GM18505 (cell line): ENCODE measurements around the gene COL23A1.

Experiments used
- ATAC-seq: cut with Tn5 transposase; IDR thresholded peaks from one replicate; pipeline ENCODE4 v1.9.1; 2021; ENCODE audit not compliant: unreplicated experiment
- POLR2A ChIP-seq: IDR thresholded peaks from 4 replicates; pipeline ENCODE4 v1.6.1; 2011; ENCODE audit warnings: borderline replicate concordance; ENCODE audit not compliant: insufficient read depth, insufficient read length; ENCODE audit errors: extremely low read depth

COL23A1 gene

DNA sequence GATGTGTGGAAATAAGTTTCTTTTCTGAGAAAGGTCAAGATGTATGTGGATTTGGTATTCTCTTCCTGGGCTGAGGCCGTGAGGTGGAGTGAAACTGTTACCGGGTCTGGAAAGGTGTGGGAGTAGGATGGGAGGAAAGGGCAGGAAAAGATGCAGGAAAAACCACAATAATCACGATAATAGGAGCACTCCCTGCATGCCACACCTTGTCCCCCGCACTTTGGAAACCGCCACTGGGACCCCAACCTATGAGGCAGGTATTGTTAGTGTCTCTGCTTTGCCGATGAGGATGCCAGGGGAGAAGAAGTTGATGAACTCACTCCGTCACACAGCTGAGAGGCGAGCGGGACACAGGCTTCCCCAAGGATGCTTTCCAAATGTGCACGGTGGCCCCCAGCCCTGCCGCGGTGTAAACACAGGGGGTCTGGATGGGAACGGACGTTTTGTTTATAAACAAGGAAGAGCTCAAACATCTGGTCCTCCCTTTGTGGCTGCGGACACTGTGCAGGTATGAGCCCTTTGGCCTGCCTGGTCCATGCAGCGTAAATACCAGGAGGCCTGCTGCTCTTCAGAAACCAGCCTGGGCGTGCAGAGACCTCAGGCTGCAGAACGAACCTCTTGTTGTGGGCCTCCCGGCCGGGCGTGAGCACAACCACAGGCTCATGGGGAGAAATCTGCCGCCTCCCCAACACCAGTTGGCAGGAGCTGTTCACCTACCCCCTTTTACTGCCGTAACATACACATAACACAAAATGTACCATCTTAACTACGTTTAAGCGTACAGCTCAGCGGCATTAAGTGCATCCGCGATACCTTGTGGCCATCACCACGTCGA, 126.7 kb downstream of the COL23A1 start:
- ATAC-seq, result no peak
- TF ChIP-seq POLR2A, result no peak

DNA sequence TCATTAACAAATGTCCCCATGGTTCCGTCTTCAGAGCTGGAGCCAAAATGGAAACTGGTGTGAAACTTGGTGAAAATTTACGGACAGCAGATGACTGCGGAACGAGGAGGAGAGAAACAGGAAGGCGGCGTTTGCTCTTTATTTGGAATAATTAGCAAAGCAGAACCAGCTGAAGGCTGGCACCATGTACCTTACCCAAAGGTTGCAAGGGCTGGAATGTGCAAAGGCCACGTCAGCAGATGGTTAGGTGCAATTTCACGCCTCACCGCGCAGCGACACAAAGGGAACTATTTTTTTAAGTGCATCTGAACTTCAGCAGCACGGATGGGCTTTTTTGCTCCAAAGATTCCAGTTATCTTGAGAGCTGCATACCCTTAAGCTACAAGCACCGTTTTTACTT, 127.4 kb downstream of the COL23A1 start:
- ATAC-seq, result no peak
- no peak for TF ChIP-seq POLR2A

DNA sequence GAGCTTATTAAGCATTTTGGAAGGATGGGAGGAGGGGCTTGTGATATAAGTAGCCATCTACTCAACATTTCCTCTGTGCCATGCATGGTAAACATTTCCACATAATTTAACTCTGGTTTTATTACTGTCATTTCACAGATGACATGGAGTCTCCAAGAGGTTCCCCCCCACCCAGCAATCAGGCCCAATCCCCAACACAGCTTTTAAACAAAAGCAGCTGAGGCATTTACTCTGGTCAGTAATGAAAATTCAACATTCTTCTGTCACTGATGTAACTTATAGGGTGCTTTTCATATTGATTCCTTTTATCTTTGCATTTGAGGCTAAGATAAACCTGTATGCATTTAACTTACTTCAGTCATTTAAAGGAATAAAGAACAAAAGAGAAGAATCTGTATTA, 128.1 kb downstream of the COL23A1 start:
- TF ChIP-seq POLR2A, result no peak
- no peak for ATAC-seq

DNA sequence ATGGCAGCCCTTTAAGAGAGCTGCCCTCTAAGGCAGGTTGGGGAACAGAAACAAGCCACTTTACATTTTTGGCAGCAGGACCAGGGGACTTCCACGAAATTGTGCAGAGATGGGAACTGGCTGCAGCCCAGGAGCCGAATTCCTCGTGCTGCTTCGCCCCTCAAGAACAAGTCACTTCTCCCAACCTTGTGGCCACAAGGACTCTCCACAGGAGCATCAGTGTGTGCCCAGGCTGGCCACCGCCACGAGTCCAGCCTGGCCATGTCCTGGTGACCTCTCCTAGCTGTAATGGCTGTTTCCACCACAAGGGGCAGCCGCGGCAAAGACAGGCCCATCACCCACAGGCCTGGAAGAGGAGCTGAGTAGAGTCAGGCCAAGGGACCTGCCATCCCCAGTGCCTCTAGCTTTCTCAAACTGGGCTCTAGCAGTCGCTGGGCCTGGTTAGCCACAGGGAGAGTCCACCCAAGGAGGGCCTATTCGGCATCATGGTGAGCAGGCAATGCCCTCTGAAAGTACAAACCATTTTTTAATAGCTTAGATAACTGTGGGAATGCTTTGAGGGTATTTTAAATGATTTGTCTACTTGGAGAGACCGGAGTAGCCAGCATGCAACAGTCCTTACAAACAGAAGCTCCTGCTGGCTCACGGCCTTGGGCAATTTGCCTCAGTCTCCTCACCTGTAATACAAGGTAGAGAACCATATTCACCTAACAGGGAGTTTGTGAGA, 129.0 kb downstream of the COL23A1 start:
- no peak for TF ChIP-seq POLR2A
- peak; percentile 62 for ATAC-seq

DNA sequence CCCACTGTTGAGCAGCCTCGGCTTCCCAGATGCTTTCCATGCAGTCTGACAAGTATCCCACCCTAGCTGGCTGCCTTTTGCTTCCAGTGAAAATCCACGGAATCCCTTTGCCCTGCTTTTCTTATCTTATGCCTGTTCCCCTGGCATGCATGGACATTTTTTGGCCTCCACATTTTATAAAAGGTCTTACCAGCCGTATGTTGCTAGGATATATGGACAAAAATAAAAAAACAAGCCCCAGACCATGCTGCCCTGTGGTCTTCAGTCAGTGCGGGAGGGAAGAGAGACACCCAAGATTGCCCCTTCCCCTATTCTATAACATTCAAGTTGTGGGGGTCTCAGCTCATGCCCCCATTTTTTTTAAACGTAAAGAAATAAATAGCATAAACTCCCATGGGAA, 129.6 kb downstream of the COL23A1 start:
- no peak for TF ChIP-seq POLR2A
- ATAC-seq, result no peak

DNA sequence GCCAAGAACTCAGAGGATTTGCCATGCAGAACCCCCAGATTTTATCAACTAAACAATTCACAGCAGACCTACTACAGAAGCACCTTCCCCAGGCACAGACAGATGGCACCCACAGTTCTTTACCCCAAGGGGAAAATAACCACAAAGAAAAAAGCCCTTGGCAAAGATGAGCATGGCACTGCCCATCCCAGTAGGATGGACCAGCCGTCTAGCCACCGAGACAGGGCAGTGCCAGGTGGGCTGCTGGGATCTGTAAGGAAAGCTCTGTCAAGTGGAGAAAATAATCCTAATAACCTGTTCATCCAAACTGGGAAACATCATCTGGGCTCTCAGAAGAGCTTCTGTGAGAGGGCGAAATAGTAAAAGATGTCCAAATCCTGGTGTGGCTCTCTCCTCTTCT, 130.0 kb downstream of the COL23A1 start:
- ATAC-seq, result no peak
- TF ChIP-seq POLR2A, result no peak

DNA sequence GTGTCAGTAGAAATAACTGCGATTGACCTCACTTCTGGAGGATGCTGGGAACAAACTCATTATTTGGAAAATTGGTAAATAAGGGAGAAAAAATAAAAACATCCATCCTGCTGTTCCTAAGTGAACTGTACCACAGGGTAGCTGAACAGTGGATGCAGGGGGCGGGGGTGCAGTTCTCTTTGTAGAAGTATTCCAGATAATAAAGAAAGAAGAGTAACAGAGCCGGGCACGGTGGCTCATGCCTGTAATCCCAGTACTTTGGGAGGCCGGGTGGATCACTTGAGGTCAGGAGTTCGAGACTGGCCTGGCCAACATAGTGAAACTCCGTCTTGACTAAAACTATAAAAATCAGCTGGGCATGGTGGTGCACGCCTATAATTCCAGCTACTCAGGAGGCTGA, 132.1 kb downstream of the COL23A1 start:
- ATAC-seq, result no peak
- TF ChIP-seq POLR2A, result no peak

DNA sequence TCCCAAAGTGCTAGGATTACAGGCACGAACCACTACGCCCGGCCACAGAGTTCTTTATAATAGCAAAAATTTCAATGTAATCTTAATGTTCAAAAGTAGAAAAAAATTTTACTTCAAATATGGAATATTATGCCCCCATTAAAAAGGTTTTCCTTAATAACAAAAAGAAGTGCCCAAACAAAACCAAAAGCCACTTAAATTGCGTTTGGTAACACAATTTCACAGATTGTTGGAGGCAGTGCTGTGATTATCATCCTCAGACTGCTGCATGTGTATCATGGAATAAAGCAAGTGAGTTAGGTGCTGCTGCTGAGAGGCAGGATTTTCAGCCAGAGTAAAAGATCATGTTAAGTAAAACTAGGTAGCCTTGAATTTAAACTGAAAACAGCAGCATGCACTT, 132.7 kb downstream of the COL23A1 start:
- no peak for TF ChIP-seq POLR2A
- ATAC-seq, result no peak

DNA sequence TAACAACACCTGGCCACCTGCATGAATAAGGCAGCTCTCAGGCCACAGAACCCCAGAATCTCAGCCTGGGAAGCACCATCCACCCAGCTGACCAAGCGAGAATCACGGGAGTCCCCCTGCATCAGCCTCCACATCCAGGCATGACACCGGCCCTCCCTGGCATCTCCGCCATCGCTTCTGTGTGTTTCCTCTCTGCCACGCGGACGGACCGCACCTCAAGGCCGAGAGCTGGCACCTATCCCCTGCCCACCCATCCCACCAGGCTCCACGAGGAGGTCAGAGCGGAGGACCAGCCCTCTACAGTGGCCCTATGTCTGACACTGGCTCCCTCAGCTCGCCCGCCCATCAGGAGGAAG, 134.7 kb downstream of the COL23A1 start:
- no peak for ATAC-seq
- no peak for TF ChIP-seq POLR2A

DNA sequence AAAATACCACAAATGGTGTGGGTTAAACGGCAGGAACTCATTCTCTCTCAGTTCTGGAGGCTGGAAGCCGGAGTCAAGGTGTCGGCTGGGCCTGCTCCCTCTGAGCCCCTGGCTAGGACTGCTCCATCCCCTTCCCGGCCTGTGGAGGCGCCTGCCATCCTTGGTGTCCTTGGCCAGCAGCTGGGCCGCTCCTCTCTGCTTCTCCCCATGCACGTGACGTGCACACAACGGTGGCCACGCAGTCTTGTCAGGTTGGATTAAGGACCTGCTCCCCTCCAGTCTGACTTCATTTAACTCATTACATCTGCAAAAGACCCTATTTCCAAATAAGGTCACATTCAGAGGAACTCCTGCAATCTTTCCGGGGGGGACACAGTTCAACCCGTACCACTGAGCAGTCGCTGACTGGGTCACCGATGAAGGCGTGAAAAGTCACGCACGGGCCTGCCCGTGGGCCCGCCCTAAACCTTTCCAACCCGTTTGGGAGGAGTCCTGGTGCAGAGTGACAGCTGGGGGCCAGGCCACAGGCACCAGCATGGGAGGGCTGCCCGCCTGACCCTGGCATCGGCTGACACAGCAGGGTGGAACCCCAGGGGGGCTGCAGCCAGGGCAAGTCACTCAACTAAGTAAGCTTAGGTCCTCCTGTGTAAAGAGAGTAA, 135.2 kb downstream of the COL23A1 start:
- TF ChIP-seq POLR2A, result no peak
- ATAC-seq, result no peak

DNA sequence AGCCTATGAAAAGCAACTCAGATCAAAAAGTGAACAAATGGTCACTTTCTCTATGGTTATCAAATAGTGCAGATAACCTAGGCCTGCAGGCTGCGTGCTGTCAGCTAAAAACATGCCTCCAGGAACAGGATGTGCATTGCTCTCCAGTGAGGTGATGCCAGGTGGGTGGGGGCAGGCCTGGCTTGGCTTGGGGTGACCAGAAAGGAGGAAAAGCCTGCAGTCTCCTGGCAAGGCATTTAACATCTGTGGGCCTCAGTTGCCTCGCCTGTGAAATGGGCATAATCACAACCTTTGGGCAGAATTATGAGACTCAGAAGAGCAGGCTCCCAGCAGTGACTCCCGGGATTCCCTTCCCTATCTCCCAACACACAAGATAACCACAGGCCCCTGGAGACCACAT, 135.9 kb downstream of the COL23A1 start:
- TF ChIP-seq POLR2A, result no peak
- ATAC-seq, result no peak

DNA sequence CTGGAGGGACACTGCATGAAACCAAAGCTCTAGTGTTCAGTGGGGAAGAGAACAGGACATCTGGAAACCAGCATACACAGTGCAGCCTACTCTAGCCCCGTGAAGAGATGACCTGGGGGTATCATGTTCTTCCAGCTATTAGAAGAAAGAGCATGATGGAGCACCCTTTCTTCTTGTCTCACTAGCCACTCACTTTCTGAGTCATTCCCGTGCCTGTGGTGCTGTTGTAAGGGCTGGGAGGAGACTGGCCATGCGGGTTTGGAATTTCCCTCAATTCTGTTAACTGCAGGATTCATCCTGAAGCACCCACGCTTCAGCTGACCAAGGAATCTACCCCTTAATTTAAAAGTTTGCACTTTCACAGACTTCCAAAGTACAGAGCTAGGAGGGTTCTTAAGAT, 137.0 kb downstream of the COL23A1 start:
- no peak for ATAC-seq
- TF ChIP-seq POLR2A, result no peak

DNA sequence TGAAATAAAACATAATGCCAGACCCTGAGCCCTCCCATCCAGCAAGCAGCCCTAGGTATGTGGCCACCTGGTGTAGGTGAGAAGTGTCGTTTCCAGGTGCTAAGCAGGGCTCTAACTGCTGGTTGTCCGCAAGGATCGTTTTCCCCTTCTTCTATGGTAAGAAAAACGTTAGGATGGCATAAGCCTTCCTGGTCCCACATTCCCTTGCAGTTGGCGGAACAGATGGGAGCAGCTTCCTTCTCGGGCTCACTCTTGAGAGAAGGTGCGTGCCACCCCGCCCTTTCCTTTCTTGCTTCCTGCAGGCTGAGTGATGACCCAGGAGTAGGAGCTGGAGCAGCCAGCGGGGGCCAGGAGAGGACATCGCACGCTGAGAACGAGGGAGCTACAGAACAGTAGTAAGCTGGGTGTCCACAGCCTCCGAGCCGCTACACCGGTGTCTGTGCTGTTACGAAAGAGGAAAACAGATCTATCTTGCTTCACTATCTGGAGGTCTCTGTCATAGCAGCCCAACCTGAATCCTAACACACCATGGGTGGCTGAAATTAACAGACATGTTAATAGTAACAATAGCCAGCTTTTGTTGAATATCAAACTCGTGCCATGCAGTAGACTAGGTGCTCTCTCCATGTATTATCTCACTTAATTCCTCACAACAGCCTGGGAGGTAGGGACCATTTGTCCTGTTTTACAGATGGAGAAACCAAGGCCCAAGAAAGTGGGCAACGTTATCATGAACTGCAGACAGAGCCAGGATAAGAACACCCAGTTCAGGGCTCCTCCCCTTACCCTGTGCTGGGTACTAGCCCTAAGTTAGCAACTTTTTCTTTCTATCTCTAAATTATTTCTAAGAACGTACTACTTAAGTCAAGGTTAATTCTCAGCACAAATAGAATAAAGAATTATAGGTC, 139.8 kb downstream of the COL23A1 start:
- no peak for TF ChIP-seq POLR2A
- ATAC-seq, result no peak

DNA sequence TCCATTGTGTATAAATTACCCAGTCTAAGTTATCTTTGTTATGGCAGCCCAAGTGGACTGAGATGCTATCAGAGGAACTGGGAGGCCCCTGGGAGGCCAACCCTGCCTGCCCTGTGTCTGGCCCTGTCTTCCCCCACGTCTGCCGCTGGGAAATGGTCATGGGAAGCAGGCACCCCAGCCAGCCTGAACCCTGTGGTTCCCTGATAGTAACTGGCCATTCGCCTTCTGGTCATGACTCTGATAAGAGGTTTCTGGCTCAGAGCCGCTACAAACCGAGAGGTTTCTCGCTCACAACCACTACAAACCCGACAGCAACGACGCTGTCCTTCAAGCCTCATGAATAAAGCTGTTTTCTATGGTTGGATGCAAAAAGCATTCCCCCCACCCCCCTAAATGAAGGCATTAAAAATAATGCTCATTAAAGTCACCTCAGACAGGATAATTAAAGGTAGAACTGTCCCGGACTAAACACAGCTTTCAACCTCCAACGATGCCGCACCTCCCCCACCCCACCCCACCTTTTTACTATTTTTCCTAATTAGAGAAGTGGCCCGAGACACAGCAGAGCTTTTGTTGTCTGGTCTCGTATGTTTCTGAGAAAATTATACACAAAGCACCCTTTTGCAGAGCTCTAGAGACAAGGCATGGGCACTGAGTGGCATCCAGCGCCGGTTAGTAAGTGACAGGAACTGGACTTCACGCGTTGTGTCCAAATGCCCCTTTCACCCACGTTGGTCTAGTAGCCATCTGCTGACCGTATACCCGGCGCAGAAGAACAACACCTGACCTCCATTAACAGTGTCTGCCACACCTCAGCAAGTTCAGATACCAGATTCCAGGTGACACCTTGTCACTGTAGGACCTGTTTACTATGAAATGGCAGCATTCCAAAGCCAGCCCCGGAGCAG, 140.8 kb downstream of the COL23A1 start:
- ATAC-seq, result no peak
- no peak for TF ChIP-seq POLR2A
